Neuronal stem cell (in vitro differentiated cells): ENCODE measurements around the gene OGFOD3.

Experiments
- DNase-seq: peaks from one replicate; pipeline ENCODE4 v3.0.0-alpha.2; 2013; ENCODE audit warnings: low spot score
- H2AFZ ChIP-seq: one replicate; pipeline ENCODE4 v1.6.1; 2013; ENCODE audit warnings: mild to moderate bottlenecking, low read length, inconsistent platforms
- H2AK5ac ChIP-seq: 2 replicates; pipeline ENCODE4 v1.6.1; 2013; ENCODE audit warnings: low read depth, mild to moderate bottlenecking, inconsistent platforms, low read length, moderate library complexity, mixed read lengths
- H2BK120ac ChIP-seq: 2 replicates; pipeline ENCODE4 v1.6.1; 2013; ENCODE audit warnings: low read depth, mild to moderate bottlenecking, inconsistent platforms, low read length, moderate library complexity, mixed read lengths
- H2BK12ac ChIP-seq: one replicate; pipeline ENCODE4 v1.6.1; 2013; ENCODE audit warnings: low read length, inconsistent platforms
- H2BK15ac ChIP-seq: 2 replicates; pipeline ENCODE4 v1.6.1; 2013; ENCODE audit warnings: mild to moderate bottlenecking, low read length, inconsistent platforms, mixed read lengths
- H2BK5ac ChIP-seq: one replicate; pipeline ENCODE4 v1.6.1; 2013; ENCODE audit warnings: inconsistent platforms, mild to moderate bottlenecking, low read length, moderate library complexity
- H3K14ac ChIP-seq: one replicate; pipeline ENCODE4 v1.6.1; 2013; ENCODE audit warnings: low read length, inconsistent platforms
- H3K18ac ChIP-seq: 2 replicates; pipeline ENCODE4 v1.6.1; 2013; ENCODE audit warnings: low read length, inconsistent platforms
- H3K23ac ChIP-seq: 2 replicates; pipeline ENCODE4 v1.6.1; 2013; ENCODE audit warnings: low read depth, mild to moderate bottlenecking, mixed read lengths, low read length, inconsistent platforms; ENCODE audit not compliant: poor library complexity
- H3K27ac ChIP-seq: replicated peaks from 3 replicates; pipeline ENCODE4 v1.5.1; 2013; ENCODE audit warnings: low read length, inconsistent platforms
- H3K27me3 ChIP-seq, 3 experiments: 2 replicates each; pipeline ENCODE4 v1.6.1; 2013; ENCODE audit warnings: low read length in 3 of 3, mild to moderate bottlenecking in 2 of 3, inconsistent platforms in 1 of 3, low read depth in 1 of 3, mixed read lengths in 1 of 3, moderate library complexity in 1 of 3; ENCODE audit not compliant: control insufficient read depth in 3 of 3, insufficient read depth in 3 of 3
- H3K36me3 ChIP-seq, 2 donors: replicated peaks in 1 of 2; 2 replicates each; pipeline ENCODE4 v1.6.1; 2013; ENCODE audit warnings: low read length in 2 of 2; ENCODE audit not compliant: control insufficient read depth in 2 of 2, insufficient read depth in 2 of 2
- H3K4ac ChIP-seq: 2 replicates; pipeline ENCODE4 v1.6.1; 2013; ENCODE audit warnings: inconsistent platforms, mild to moderate bottlenecking, low read length, moderate library complexity
- H3K4me1 ChIP-seq, 2 donors: 1 replicate in 1 of 2; 2 replicates in 1 of 2; pipeline ENCODE4 v1.6.1; 2013; ENCODE audit warnings: low read length in 2 of 2, low read depth in 1 of 2; ENCODE audit not compliant: control insufficient read depth in 2 of 2, insufficient read depth in 1 of 2
- H3K4me2 ChIP-seq: one replicate; pipeline ENCODE4 v1.6.1; 2013; ENCODE audit warnings: mild to moderate bottlenecking, low read length, inconsistent platforms; ENCODE audit not compliant: insufficient read depth, poor library complexity, severe bottlenecking
- H3K4me3 ChIP-seq, 2 donors: 2 replicates each; pipeline ENCODE4 v1.5.1; 2013; ENCODE audit warnings: low read length in 2 of 2, mild to moderate bottlenecking in 2 of 2, inconsistent platforms in 1 of 2, moderate library complexity in 1 of 2
- H3K79me1 ChIP-seq: one replicate; pipeline ENCODE4 v1.6.1; 2013; ENCODE audit warnings: low read depth, mild to moderate bottlenecking, inconsistent platforms, low read length, moderate library complexity
- H3K9ac ChIP-seq: one replicate; pipeline ENCODE4 v1.6.1; 2013; ENCODE audit warnings: mild to moderate bottlenecking, low read depth, low read length, inconsistent platforms; ENCODE audit not compliant: poor library complexity
- H3K9me3 ChIP-seq, 2 donors: replicated peaks in 1 of 2; 2 replicates each; pipeline versions ENCODE3 to v1.6.1; 2013; ENCODE audit warnings: low read length in 2 of 2, mild to moderate bottlenecking in 2 of 2, inconsistent platforms in 1 of 2, low read depth in 1 of 2, mixed read lengths in 1 of 2, moderate library complexity in 1 of 2; ENCODE audit not compliant: control insufficient read depth in 2 of 2, insufficient read depth in 1 of 2
- H4K8ac ChIP-seq: one replicate; pipeline ENCODE4 v1.6.1; 2013; ENCODE audit warnings: low read depth, mild to moderate bottlenecking, inconsistent platforms, low read length, moderate library complexity
- H4K91ac ChIP-seq: one replicate; pipeline ENCODE4 v1.6.1; 2013; ENCODE audit warnings: low read length, low read depth, mild to moderate bottlenecking, inconsistent platforms; ENCODE audit not compliant: poor library complexity
- WGBS, 2 donors: extraction: QIAGEN DNeasy Blood & Tissue Kit; methylation state at CpG; one replicate each; pipeline ENCODE4 v1.1.7; 2013; ENCODE audit warnings: missing lambda C conversion rate in 2 of 2, mixed read lengths in 1 of 2; ENCODE audit not compliant: insufficient read length in 2 of 2, insufficient replicate concordance in 1 of 2; ENCODE audit errors: extremely low coverage in 2 of 2; 5-methylcytosine and 5-hydroxymethylcytosine counted together

The OGFOD3 gene

DNA sequence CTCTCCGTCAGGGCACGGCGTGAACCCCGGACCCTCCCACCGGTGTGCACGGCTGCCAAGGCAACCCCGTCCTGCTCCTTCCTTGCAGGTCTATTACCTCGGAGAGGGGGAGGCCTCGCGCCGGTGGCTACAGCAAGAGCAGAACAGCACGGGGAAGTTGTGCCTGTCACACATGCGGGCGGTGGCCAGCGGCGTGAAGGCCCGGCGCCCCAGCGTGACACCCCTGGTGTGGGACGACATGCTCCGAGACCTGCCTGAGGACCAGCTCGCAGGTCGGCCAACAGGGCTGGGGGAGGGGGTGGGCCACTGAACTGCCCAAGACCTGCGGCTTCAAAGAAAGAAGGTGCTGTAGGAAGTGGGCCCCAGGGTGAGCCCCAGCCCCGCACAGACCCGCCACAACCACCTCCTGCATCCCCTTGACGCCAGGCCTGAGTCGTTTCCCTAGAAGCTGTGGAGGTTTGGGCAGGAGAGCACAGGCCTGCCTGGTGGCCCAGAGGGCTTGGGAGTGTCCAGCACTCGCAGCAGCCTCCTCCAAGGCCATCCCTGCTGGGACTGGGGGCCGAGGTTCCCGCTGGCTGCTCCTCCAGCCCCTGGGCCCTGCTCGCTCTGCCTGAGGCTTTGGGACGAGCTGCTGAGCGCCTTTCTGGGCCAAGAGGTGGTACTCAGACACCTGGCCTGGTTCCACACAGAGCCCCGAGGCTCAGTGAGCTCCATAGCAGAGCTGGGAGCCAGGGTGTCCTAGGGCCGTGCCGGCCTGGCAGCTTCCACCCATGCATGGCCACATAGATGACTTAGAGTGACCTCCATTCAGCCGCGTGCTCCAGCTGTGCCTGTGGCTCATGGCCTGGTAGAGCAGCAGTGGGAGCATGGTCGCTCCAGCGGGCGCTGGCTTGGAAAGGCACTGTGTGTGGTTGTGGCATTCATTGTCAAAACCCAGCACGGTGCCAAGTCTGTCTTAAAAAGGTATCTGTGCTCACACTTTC lies 17.5 kb upstream of the OGFOD3 start:
- H3K4ac ChIP-seq: peak overlapping the region; percentile 37
- peak overlapping the region; percentile 63 for H3K14ac ChIP-seq
- peak overlapping the region; percentile 23 for H4K8ac ChIP-seq
- H2BK5ac ChIP-seq: no peak overlapping the region
- no peak overlapping the region for H4K91ac ChIP-seq
- H2BK12ac ChIP-seq: no peak overlapping the region
- H3K9ac ChIP-seq: peak overlapping the region; percentile 44
- H2BK120ac ChIP-seq: no peak overlapping the region
- peaks cover 3% of the 10 kb centered on the region in 2 donors for H3K4me1 ChIP-seq
- no peak overlapping the region for H2AFZ ChIP-seq
- no peak overlapping the region for H3K27ac ChIP-seq
- no CpG with 5 or more reads among the region's 43 CpGs for WGBS, 2 donors
- no peak overlapping the region for H3K4me2 ChIP-seq
- peaks cover 2% of the 10 kb centered on the region for H3K79me1 ChIP-seq
- no peak overlapping the region for H2BK15ac ChIP-seq
- H3K36me3 ChIP-seq: peaks cover 3 to 5% of the 10 kb centered on the region in 2 donors
- H3K18ac ChIP-seq: peak overlapping the region; percentile 17
- H2AK5ac ChIP-seq: peak overlapping the region; percentile 83
- no peak for DNase-seq
- H3K23ac ChIP-seq: peak overlapping the region; percentile 73
- H3K4me3 ChIP-seq: peak overlapping the region in 1 of 2 donors; percentile 48
- H3K27me3 ChIP-seq: no peaks in the 10 kb centered on the region
- peaks cover 0 to 2% of the 10 kb centered on the region in 2 donors for H3K9me3 ChIP-seq

DNA sequence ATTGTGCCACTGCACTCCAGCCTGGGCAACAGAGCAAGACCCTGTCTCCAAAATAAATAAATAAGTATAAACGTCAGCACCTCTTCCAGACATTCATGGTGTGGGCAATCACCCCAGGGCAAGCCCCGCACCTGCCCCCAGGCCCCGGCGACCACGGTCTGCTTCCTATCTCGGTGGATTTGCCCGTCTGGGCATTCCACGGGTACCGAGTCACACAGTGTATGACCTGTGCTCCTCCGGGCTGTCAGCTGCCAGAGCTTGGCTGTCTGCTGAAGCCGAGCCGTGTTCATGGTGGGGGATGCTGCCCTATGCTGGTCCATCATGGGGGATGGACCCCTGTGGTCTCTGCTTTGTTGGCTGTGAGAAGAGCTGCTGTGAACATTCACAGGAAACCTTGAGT lies 16.7 kb upstream of the OGFOD3 start:
- H3K4me3 ChIP-seq: no peak overlapping the region
- whole genome bisulfite sequencing, 2 donors: no CpG with 5 or more reads among the region's 12 CpGs

DNA sequence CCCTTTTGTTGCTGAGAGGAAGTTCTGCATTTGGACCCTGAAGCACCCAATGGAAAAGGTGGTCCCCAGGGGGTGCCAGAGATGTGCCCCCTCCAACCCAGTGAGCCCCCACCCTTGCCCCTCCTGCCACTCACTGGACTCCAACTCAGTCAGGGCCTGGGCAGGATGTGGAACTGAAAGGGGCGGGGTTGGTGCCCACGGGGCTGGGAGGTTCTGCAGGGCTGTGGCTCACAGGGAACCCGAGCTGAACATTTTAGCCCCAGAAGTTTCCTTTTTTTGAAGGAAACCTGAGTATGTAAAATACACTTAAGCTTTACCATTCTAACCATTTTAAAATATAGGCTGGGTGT lies 15.8 kb upstream of the OGFOD3 start:
- no peaks in the 10 kb centered on the region for H3K9me3 ChIP-seq
- no peak overlapping the region for H3K14ac ChIP-seq
- H3K4me3 ChIP-seq: no peak overlapping the region
- H3K4ac ChIP-seq: no peak overlapping the region
- H2AK5ac ChIP-seq: no peak overlapping the region
- no peak overlapping the region for H2BK5ac ChIP-seq
- H2BK15ac ChIP-seq: no peak overlapping the region
- H3K27ac ChIP-seq: no peak overlapping the region
- no peak overlapping the region for H2BK12ac ChIP-seq
- peaks cover 2% of the 10 kb centered on the region for H3K79me1 ChIP-seq
- H3K27me3 ChIP-seq: no peaks in the 10 kb centered on the region
- peaks cover 3 to 5% of the 10 kb centered on the region in 2 donors for H3K36me3 ChIP-seq
- peaks cover 3% of the 10 kb centered on the region in 2 donors for H3K4me1 ChIP-seq
- no peak overlapping the region for H4K8ac ChIP-seq
- WGBS, 2 donors: no CpG with 5 or more reads among the region's 3 CpGs
- no peak for DNase-seq
- H3K9ac ChIP-seq: no peak overlapping the region
- no peak overlapping the region for H3K23ac ChIP-seq
- H4K91ac ChIP-seq: no peak overlapping the region
- H2AFZ ChIP-seq: no peak overlapping the region
- H3K18ac ChIP-seq: no peak overlapping the region
- no peak overlapping the region for H2BK120ac ChIP-seq
- H3K4me2 ChIP-seq: no peak overlapping the region

More for the DNA sequence above, 16.7 kb upstream of the OGFOD3 start:
- H3K4me2 ChIP-seq: no peak overlapping the region
- peaks cover 2% of the 10 kb centered on the region for H3K79me1 ChIP-seq
- H2BK15ac ChIP-seq: no peak overlapping the region
- no peak overlapping the region for H2BK12ac ChIP-seq
- H3K4me1 ChIP-seq: peaks cover 3% of the 10 kb centered on the region in 2 donors
- H3K9me3 ChIP-seq: no peaks in the 10 kb centered on the region
- peak overlapping the region; percentile 67 for H3K23ac ChIP-seq
- H3K36me3 ChIP-seq: peaks cover 3 to 5% of the 10 kb centered on the region in 2 donors
- H3K14ac ChIP-seq: no peak overlapping the region
- DNase-seq: no peak
- H2BK120ac ChIP-seq: no peak overlapping the region
- H3K4ac ChIP-seq: no peak overlapping the region
- peak overlapping the region; percentile 23 for H4K8ac ChIP-seq
- no peak overlapping the region for H2AK5ac ChIP-seq
- H3K18ac ChIP-seq: no peak overlapping the region
- H3K9ac ChIP-seq: no peak overlapping the region
- no peak overlapping the region for H2BK5ac ChIP-seq
- H3K27ac ChIP-seq: no peak overlapping the region
- no peak overlapping the region for H2AFZ ChIP-seq
- H3K27me3 ChIP-seq: no peaks in the 10 kb centered on the region
- no peak overlapping the region for H4K91ac ChIP-seq

DNA sequence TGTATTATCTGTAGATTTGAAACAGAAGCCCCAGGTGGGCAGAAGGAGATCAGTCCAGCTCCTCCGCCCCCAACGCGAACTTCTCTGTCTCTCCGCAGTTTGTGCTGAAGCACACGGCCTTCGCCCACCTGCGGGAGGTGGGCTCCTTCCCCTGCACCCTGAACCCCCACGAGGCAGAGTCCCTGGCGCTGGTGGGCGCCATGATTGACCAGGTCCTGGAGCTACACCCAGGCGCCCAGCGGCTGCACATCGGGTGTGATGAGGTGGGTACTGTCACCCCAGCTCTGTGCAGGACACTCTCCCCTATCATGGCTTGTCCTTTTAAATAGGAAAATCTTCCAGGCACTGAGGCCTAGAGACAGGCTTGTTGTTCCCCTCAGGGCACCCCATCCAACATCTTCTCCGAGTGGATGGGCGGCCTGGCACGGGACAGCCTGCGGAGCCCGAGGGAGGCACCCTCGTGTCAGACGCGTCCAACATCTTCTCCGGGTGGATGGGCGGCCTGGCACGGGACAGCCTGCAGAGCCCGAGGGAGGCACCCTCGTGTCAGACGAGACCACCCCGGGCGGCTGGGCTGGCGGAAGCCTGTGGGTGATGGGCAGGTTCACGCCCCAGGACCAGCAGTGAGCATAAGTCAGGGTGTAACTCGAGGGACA lies 15.3 kb upstream of the OGFOD3 start:
- H2BK12ac ChIP-seq: no peak overlapping the region
- DNase-seq: no peak
- H3K23ac ChIP-seq: peak overlapping the region; percentile 55
- H2AK5ac ChIP-seq: no peak overlapping the region
- H3K18ac ChIP-seq: peak overlapping the region; percentile 38
- peaks cover 3% of the 10 kb centered on the region in 2 donors for H3K4me1 ChIP-seq
- H4K91ac ChIP-seq: no peak overlapping the region
- no peak overlapping the region for H2BK5ac ChIP-seq
- no CpG with 5 or more reads among the region's 32 CpGs for WGBS, 2 donors
- no peaks in the 10 kb centered on the region for H3K9me3 ChIP-seq
- H3K36me3 ChIP-seq: peaks cover 3 to 5% of the 10 kb centered on the region in 2 donors
- H2BK120ac ChIP-seq: no peak overlapping the region
- H3K4me3 ChIP-seq: no peak overlapping the region
- no peaks in the 10 kb centered on the region for H3K79me1 ChIP-seq
- H3K14ac ChIP-seq: no peak overlapping the region
- no peak overlapping the region for H2BK15ac ChIP-seq
- H3K9ac ChIP-seq: no peak overlapping the region
- H3K27ac ChIP-seq: no peak overlapping the region
- no peak overlapping the region for H3K4me2 ChIP-seq
- H3K4ac ChIP-seq: no peak overlapping the region
- H2AFZ ChIP-seq: no peak overlapping the region
- H3K27me3 ChIP-seq: no peaks in the 10 kb centered on the region
- peak overlapping the region; percentile 43 for H4K8ac ChIP-seq
